ENCODE results near the gene VEZF1.

Gene VEZF1

DNA sequence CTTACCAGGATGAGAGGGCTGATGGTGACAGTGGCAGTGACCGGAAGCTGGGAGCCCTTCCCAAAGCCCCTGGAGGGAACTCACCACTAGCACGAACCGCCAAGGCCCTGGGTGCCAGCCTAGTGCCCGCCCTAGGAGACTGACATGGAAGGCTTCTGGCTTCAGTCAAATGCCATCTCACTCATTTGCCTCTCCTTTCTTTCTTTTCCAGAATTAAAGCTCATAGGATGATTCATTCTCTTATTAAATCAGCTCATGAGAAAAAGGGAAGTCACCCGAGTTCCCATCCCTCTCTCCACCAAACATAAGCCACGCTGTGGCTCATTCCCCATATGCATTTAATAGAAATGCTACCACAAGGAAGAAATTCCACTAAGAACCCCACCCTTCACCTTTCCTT is 44.9 kb downstream of the VEZF1 start:
- no peaks in the 10 kb centered on the region for H3K9me3 ChIP-seq (ENCODE audit: insufficient read depth, low read length)
- H3K4me2 ChIP-seq (ENCODE audit: low read depth, low read length, poor library complexity, severe bottlenecking) = no peak overlapping the region
- H3K79me2 ChIP-seq (ENCODE audit: insufficient read depth, low read length) = no peaks in the 10 kb centered on the region

DNA sequence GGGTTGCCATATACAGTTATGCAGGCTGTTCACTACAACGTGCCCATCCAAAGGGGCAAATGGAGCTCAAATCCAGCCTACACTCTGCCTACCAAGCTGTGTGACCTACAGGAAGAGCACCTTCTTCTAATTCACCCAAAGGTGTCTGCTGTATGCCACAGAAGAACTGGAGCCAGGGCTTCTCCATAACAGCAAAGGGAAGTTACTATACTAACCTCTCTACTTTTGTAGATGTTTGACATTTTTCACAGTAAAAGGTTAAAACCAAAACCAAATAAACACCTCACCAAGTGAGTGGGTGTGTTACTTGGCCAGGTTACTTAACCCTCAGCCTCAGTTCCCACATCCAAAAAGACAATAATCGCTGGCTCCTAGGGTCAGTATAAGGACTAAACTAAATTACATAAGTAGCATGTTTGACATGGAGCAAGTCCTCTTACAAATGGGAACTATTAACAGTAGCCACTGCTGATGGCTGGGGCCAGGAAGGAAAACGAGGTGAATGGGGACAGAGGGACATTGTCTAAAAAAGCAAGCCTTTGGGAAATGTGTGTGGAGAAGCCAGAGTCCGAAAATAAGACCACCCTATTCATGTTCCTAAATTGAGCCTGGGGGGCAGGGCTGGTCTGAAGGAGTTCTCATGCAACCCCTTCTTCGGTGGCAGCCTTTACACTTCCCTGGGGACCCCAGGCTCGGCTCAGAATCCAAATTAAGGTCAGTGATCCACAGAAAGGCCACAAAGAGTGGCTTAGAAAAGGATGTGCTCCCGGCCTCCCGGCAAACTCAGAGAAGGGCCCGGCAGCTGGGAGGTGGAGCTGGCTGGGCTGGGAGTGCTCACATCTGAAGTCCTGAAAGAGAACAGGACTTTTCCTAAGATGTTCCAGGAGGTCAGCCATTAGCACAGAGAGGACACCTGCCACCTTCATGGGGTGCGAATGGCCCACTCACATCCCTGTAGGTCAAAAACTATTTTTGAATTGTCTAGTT is 46.4 kb downstream of the VEZF1 start:
- H3K9ac ChIP-seq (ENCODE audit: low read length) = no peak overlapping the region
- TF ChIP-seq EZH2phosphoT487 (conservative IDR thresholded peaks at IDR 0.05; ENCODE audit: low read length) = no peak
- TF ChIP-seq, protein P1, sequence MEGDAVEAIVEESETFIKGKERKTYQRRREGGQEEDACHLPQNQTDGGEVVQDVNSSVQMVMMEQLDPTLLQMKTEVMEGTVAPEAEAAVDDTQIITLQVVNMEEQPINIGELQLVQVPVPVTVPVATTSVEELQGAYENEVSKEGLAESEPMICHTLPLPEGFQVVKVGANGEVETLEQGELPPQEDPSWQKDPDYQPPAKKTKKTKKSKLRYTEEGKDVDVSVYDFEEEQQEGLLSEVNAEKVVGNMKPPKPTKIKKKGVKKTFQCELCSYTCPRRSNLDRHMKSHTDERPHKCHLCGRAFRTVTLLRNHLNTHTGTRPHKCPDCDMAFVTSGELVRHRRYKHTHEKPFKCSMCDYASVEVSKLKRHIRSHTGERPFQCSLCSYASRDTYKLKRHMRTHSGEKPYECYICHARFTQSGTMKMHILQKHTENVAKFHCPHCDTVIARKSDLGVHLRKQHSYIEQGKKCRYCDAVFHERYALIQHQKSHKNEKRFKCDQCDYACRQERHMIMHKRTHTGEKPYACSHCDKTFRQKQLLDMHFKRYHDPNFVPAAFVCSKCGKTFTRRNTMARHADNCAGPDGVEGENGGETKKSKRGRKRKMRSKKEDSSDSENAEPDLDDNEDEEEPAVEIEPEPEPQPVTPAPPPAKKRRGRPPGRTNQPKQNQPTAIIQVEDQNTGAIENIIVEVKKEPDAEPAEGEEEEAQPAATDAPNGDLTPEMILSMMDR (IDR thresholded peaks at IDR 0.05; ENCODE audit: insufficient read depth, low read length, poor library complexity, severe bottlenecking) = no peak
- no peaks in the 10 kb centered on the region for H3K36me3 ChIP-seq (ENCODE audit: low read length)
- no peaks in the 10 kb centered on the region for H3K9me3 ChIP-seq (ENCODE audit: insufficient read depth, low read length)
- no peaks in the 10 kb centered on the region for H4K20me1 ChIP-seq (ENCODE audit: low read depth, low read length)
- H2AFZ ChIP-seq (ENCODE audit: low read depth, low read length, severe bottlenecking) = no peak overlapping the region
- no peaks in the 10 kb centered on the region for H3K9me2 ChIP-seq (replicated peaks; ENCODE audit: insufficient read depth, low read length)
- H3K4me2 ChIP-seq (ENCODE audit: low read depth, low read length, poor library complexity, severe bottlenecking) = no peak overlapping the region
- H3K79me2 ChIP-seq (ENCODE audit: insufficient read depth, low read length) = no peaks in the 10 kb centered on the region
- no peaks in the 10 kb centered on the region for H3F3A ChIP-seq (ENCODE audit: insufficient read depth)
- no peak overlapping the region for H3K27ac ChIP-seq (ENCODE audit: low read depth, low read length)
- no peak overlapping the region for H3K4me3 ChIP-seq (ENCODE audit: insufficient read depth, low read length, poor library complexity, severe bottlenecking)
- H3K27me3 ChIP-seq (ENCODE audit: low read length) = no peaks in the 10 kb centered on the region

More for the DNA sequence above, 44.9 kb downstream of the VEZF1 start:
- TF ChIP-seq, protein P1 (IDR thresholded peaks at IDR 0.05; ENCODE audit: insufficient read depth, low read length, poor library complexity, severe bottlenecking) = no peak
- TF ChIP-seq EZH2phosphoT487 (conservative IDR thresholded peaks at IDR 0.05; ENCODE audit: low read length) = no peak
- Histone ChIP-seq H3K27ac (ENCODE audit: low read depth, low read length) (no peak overlapping the region), H3K9ac (ENCODE audit: low read length) (no peak overlapping the region), H3K9me2 (replicated peaks; ENCODE audit: insufficient read depth, low read length) (no peaks in the 10 kb centered on the region), H3K36me3 (ENCODE audit: low read length) (no peaks in the 10 kb centered on the region), H3K4me3 (ENCODE audit: insufficient read depth, low read length, poor library complexity, severe bottlenecking) (no peak overlapping the region), H3K27me3 (ENCODE audit: low read length) (no peaks in the 10 kb centered on the region), H2AFZ (ENCODE audit: low read depth, low read length, severe bottlenecking) (no peak overlapping the region), H4K20me1 (ENCODE audit: low read depth, low read length) (no peaks in the 10 kb centered on the region), H3F3A (ENCODE audit: insufficient read depth) (no peaks in the 10 kb centered on the region)

DNA sequence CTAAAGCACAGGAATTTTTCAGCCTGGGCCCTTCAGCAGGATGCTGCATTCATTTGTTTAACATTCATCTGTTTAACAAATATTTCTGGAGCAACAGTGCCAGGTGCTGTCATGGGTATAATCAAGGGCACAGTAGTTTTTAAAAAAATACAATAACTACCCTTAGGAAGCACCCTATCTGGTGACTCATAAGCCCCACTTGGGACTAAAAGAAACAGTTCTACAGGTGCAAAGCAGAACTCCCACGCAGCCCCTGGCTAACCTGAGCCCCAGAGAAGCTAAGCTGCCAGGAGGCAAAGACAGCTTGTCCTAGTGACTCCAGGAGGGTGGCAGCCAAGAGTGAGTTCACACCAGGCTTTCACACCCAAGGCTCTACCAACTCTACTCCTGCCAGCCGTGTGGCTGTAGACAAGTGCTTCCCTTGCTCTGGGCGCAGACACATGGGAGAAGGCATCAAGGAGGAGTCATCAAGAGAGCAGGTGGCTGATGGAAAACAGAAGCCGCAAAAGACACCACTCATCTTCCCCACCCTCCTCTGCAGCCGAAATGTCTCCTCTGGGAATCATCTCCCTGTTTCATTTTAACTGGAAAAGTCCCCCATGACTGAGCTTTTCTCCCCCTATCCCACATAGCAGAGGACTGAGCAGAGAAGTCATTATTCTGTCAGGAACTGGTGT is 47.3 kb downstream of the VEZF1 start:
- Histone ChIP-seq H3K27me3 (ENCODE audit: low read length) (no peaks in the 10 kb centered on the region), H3K9me3 (ENCODE audit: insufficient read depth, low read length) (no peaks in the 10 kb centered on the region), H3F3A (ENCODE audit: insufficient read depth) (no peaks in the 10 kb centered on the region), H3K9me2 (replicated peaks; ENCODE audit: insufficient read depth, low read length) (no peaks in the 10 kb centered on the region), H3K79me2 (ENCODE audit: insufficient read depth, low read length) (no peaks in the 10 kb centered on the region), H3K9ac (ENCODE audit: low read length) (no peak overlapping the region), H3K4me3 (ENCODE audit: insufficient read depth, low read length, poor library complexity, severe bottlenecking) (no peak overlapping the region), H3K27ac (ENCODE audit: low read depth, low read length) (no peak overlapping the region), H3K4me2 (ENCODE audit: low read depth, low read length, poor library complexity, severe bottlenecking) (no peak overlapping the region), H4K20me1 (ENCODE audit: low read depth, low read length) (no peaks in the 10 kb centered on the region), H3K36me3 (ENCODE audit: low read length) (no peaks in the 10 kb centered on the region), H2AFZ (ENCODE audit: low read depth, low read length, severe bottlenecking) (no peak overlapping the region)
- no peak for TF ChIP-seq EZH2phosphoT487 (conservative IDR thresholded peaks at IDR 0.05; ENCODE audit: low read length)
- TF ChIP-seq, protein P1 (IDR thresholded peaks at IDR 0.05; ENCODE audit: insufficient read depth, low read length, poor library complexity, severe bottlenecking) = no peak
